Gastroesophageal sphincter (tissue), 4 donors: ENCODE results near the gene CEP44. TPM values are rescaled to one million over a fixed set of nuclear protein-coding genes. Genes with fewer than 3 reads are reported as not detected.
A peak's percentile ranks its signal among the peaks of the same experiment; 100 is the strongest.
"Not testable (repeated sequence)": the region's sequence is repeated elsewhere in the genome, so short reads cannot be mapped to it uniquely, and the experiment has no call there.

Experiments
- ATAC-seq: fragments of 150-250 bp; one replicate; pipeline ENCODE4 v1.9.1; 2016; ENCODE audit warnings: mild to moderate bottlenecking, moderate library complexity
- H3K27ac ChIP-seq, 4 donors: fragments of 200-600 bp; sonication (generic) in 3 of 4; 1 replicate in 3 of 4; 2 replicates in 1 of 4; pipeline ENCODE4 v1.5.1; 2016 to 2019
- H3K27me3 ChIP-seq: fragments of 200-600 bp; sonication (generic); one replicate; pipeline ENCODE4 v1.5.1; 2019
- H3K36me3 ChIP-seq, 2 donors: fragments of 200-600 bp; sonication (generic); one replicate each; pipeline ENCODE4 v1.5.1; 2019; ENCODE audit warnings: control low read depth in 1 of 2
- H3K4me1 ChIP-seq, 3 donors: fragments of 200-600 bp; sonication (generic); 1 replicate in 2 of 3; 2 replicates in 1 of 3; pipeline ENCODE4 v1.5.1; 2016 to 2019; ENCODE audit warnings: control low read depth in 2 of 3
- H3K4me3 ChIP-seq, 2 donors: fragments of 200-600 bp; sonication (generic); one replicate each; pipeline ENCODE4 v1.5.1; 2019; ENCODE audit warnings: mild to moderate bottlenecking in 1 of 2, moderate library complexity in 1 of 2
- H3K9me3 ChIP-seq, 3 donors: fragments of 200-600 bp; sonication (generic); one replicate each; pipeline ENCODE4 v1.5.1; 2017 to 2019; ENCODE audit warnings: control low read depth in 2 of 3
- EP300 ChIP-seq: sonication (generic); formaldehyde crosslinking; IDR thresholded peaks from one replicate; pipeline ENCODE4 v1.6.1; 2017; ENCODE audit warnings: antibody characterized with exemption, mild to moderate bottlenecking
- POLR2A ChIP-seq, 2 donors: fragments of 450-650 bp; IDR thresholded peaks; one replicate each; pipeline ENCODE4 v1.6.1; 2017; ENCODE audit warnings: antibody characterized with exemption in 2 of 2, mild to moderate bottlenecking in 2 of 2, moderate library complexity in 1 of 2
- POLR2AphosphoS5 ChIP-seq: sonication (generic); formaldehyde crosslinking; IDR thresholded peaks from one replicate; pipeline ENCODE4 v1.6.1; 2017; ENCODE audit warnings: antibody characterized with exemption
- WGBS, 2 donors: methylation state at CpG; one replicate each; pipeline ENCODE4 v1.1.5; 2018; ENCODE audit warnings: low coverage in 1 of 2; 5-methylcytosine and 5-hydroxymethylcytosine counted together
- total RNA-seq, 4 donors: library from RNA; depleted of rRNA; stranded (reverse); fragments of >200 nt; gene quantifications; one replicate each; pipeline ENCODE4 v1.1.0, GENCODE V29; 2016
- TF ChIP-seq, protein P1 (sequence below), 4 experiments: fragments of 200-600 bp in 2 of 4; fragments of 450-650 bp in 2 of 4; sonication (generic) in 1 of 4; IDR thresholded peaks; one replicate each; pipeline ENCODE4 v1.5.1; 2017 to 2019; ENCODE audit warnings: antibody characterized with exemption in 4 of 4, mild to moderate bottlenecking in 2 of 4, moderate library complexity in 2 of 4

Gene CEP44
- total RNA-seq, 4 donors from 2014 or later, result 9.5 to 19.0 (median 13.5) TPM

GRCh38 chr4:174358410-174358809 is 74.7 kb downstream of the CEP44 start:
- ATAC-seq, result no peak
- TF ChIP-seq POLR2A (IDR thresholded peaks at IDR 0.05) (no peak), EP300 (no peak), POLR2AphosphoS5 (no peak)
- WGBS, 2 donors, result 86 to 89% methylated on average over 1 of the region's 1 CpG
- H3K27ac ChIP-seq, result no peak overlapping the region
- no peaks in the 10 kb centered on the region for H3K9me3 ChIP-seq
- H3K27me3 ChIP-seq, result no peaks in the 10 kb centered on the region
- no peaks in the 10 kb centered on the region for H3K36me3 ChIP-seq
- H3K4me3 ChIP-seq, result no peak overlapping the region
- H3K4me1 ChIP-seq, result no peaks in the 10 kb centered on the region

DNA sequence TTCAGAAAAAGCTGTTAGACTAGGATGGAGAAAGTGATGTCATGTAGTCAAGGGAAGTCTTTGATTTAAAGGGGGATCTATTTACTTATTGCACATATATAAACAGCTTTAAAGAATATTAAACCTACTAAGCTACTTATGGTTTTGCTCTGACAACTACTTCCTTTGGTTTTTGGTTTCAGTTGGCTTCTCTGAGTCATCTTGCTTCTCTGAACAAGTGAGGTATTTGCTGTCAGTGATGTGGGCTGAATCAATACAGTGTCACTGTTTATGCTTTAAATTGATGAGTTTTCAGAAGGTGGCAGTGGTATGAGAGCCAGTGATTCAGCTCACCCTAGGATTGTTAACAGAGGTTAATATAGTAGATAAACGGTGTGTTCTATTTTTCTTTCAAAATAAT is 75.1 kb downstream of the CEP44 start:
- Histone ChIP-seq H3K27ac (no peak overlapping the region), H3K9me3 (no peaks in the 10 kb centered on the region), H3K27me3 (no peaks in the 10 kb centered on the region), H3K4me3 (no peak overlapping the region), H3K4me1 (no peaks in the 10 kb centered on the region), H3K36me3 (no peaks in the 10 kb centered on the region)
- TF ChIP-seq, protein P1, sequence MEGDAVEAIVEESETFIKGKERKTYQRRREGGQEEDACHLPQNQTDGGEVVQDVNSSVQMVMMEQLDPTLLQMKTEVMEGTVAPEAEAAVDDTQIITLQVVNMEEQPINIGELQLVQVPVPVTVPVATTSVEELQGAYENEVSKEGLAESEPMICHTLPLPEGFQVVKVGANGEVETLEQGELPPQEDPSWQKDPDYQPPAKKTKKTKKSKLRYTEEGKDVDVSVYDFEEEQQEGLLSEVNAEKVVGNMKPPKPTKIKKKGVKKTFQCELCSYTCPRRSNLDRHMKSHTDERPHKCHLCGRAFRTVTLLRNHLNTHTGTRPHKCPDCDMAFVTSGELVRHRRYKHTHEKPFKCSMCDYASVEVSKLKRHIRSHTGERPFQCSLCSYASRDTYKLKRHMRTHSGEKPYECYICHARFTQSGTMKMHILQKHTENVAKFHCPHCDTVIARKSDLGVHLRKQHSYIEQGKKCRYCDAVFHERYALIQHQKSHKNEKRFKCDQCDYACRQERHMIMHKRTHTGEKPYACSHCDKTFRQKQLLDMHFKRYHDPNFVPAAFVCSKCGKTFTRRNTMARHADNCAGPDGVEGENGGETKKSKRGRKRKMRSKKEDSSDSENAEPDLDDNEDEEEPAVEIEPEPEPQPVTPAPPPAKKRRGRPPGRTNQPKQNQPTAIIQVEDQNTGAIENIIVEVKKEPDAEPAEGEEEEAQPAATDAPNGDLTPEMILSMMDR (IDR thresholded peaks at IDR 0.05), result no peak
- TF ChIP-seq EP300, result no peak
- no peak for TF ChIP-seq POLR2A (IDR thresholded peaks at IDR 0.05)
- TF ChIP-seq POLR2AphosphoS5, result no peak
- no peak for ATAC-seq
- WGBS, 2 donors, result 62 to 63% methylated on average over 1 of the region's 1 CpG

DNA sequence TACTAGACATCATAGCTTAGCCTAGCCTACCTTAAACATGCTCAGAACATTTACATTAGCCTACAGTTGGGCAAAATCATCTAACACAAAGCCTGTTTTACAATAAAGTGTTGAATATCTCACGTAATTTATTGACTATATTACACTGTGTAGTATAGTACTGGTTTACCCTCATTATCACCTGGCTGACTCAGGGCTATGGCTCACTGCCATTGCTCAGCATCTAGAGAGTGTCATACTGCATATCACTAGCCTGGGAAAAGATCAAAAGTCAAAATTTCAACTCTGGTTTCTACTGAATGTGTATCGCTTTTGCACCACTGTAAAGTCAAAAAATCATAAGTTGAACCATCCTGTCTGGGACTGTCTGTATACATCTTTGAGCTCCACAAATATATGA is 78.6 kb downstream of the CEP44 start:
- no peaks in the 10 kb centered on the region for H3K9me3 ChIP-seq
- no peak overlapping the region for H3K27ac ChIP-seq
- no peaks in the 10 kb centered on the region for H3K4me1 ChIP-seq
- H3K4me3 ChIP-seq, result no peak overlapping the region
- TF ChIP-seq EP300, result no peak
- TF ChIP-seq POLR2A (IDR thresholded peaks at IDR 0.05), result no peak
- TF ChIP-seq, protein P1 (IDR thresholded peaks at IDR 0.05), result no peak
- TF ChIP-seq POLR2AphosphoS5, result no peak
- no peaks in the 10 kb centered on the region for H3K36me3 ChIP-seq
- 73 to 84% methylated on average over 2 of the region's 2 CpGs for WGBS, 2 donors
- H3K27me3 ChIP-seq, result no peaks in the 10 kb centered on the region
- ATAC-seq, result no peak

GRCh38 chr4:174363782-174364181 is 80.1 kb downstream of the CEP44 start:
- not testable (repeated sequence) for H3K4me1 ChIP-seq, ATAC-seq, H3K27ac ChIP-seq, H3K4me3 ChIP-seq, H3K27me3 ChIP-seq, H3K9me3 ChIP-seq, H3K36me3 ChIP-seq
- WGBS, 2 donors, result 67 to 69% methylated on average over 1 of the region's 1 CpG

GRCh38 chr4:174365018-174365587 is 81.4 kb downstream of the CEP44 start:
- Histone ChIP-seq H3K4me1 (no peaks in the 10 kb centered on the region), H3K27me3 (no peaks in the 10 kb centered on the region), H3K27ac (no peak overlapping the region), H3K36me3 (no peaks in the 10 kb centered on the region), H3K9me3 (no peaks in the 10 kb centered on the region), H3K4me3 (no peak overlapping the region)
- ATAC-seq, result no peak
- 13 to 14% methylated on average over 2 of the region's 2 CpGs for WGBS, 2 donors
- TF ChIP-seq POLR2AphosphoS5 (no peak), EP300 (no peak), POLR2A (IDR thresholded peaks at IDR 0.05) (no peak)
- TF ChIP-seq, protein P1 (IDR thresholded peaks at IDR 0.05), result peak in 3 of 4 experiments; percentile 48 to 56 (median 52)

- Histone ChIP-seq H3K4me1 (no peaks in the 10 kb centered on the region), H3K36me3 (no peaks in the 10 kb centered on the region), H3K4me3 (no peak overlapping the region), H3K9me3 (no peaks in the 10 kb centered on the region), H3K27me3 (no peaks in the 10 kb centered on the region), H3K27ac (no peak overlapping the region)
- 93 to 94% methylated on average over 2 of the region's 2 CpGs for WGBS, 2 donors
- no peak for TF ChIP-seq POLR2AphosphoS5
- ATAC-seq, result no peak
Measured at GRCh38 chr4:174369985-174370384, 86.3 kb downstream of the CEP44 start.
